Stimulated activated CD4-positive, alpha-beta T cell treated with anti-CD3 and anti-CD28 coated beads, Interleukin-2, amount 100 ng/mL, for 48 hours (primary cell): Measurements from ENCODE around the gene MST1.
A peak's percentile ranks its signal among the peaks of the same experiment; 100 is the strongest.
"Not testable (repeated sequence)": the region's sequence is repeated elsewhere in the genome, so short reads cannot be mapped to it uniquely, and the experiment has no call there.

Source experiments
- DNase-seq, 2 donors: peaks; one replicate each; pipeline ENCODE4 v3.0.0-alpha.2; 2020

The MST1 gene

GRCh38 chr3:49700453-49701128, 11.3 kb upstream of the MST1 start:
- no peak for DNase-seq

GRCh38 chr3:49700014-49700413, 10.7 kb upstream of the MST1 start:
- DNase-seq = no peak

GRCh38 chr3:49699281-49699979, 10.2 kb upstream of the MST1 start:
- DNase-seq = no peak

- not testable (repeated sequence) for DNase-seq
Measured at GRCh38 chr3:49695350-49696015, 6.2 kb upstream of the MST1 start.

- DNase-seq = not testable (repeated sequence)
Measured at GRCh38 chr3:49694409-49695070, 5.3 kb upstream of the MST1 start.

GRCh38 chr3:49691481-49691880, 2.2 kb upstream of the MST1 start:
- not testable (repeated sequence) for DNase-seq

- DNase-seq = not testable (repeated sequence)
Measured at GRCh38 chr3:49690856-49691255, 1.6 kb upstream of the MST1 start.

- not testable (repeated sequence) for DNase-seq
Measured at GRCh38 chr3:49689908-49690624, 792 bp upstream of the MST1 start.

GRCh38 chr3:49688338-49689045, 782 bp downstream of the MST1 start:
- DNase-seq = not testable (repeated sequence)

- DNase-seq = not testable (repeated sequence)
Measured at GRCh38 chr3:49687424-49687795, 1.9 kb downstream of the MST1 start.

GRCh38 chr3:49686769-49687423, 2.4 kb downstream of the MST1 start:
- peak; percentile 26 to 38 for DNase-seq

- DNase-seq = peak in 1 of 2 donors; percentile 24
Measured at GRCh38 chr3:49686346-49686745, 2.9 kb downstream of the MST1 start.

GRCh38 chr3:49685846-49686245, 3.4 kb downstream of the MST1 start:
- not testable (repeated sequence) for DNase-seq

- not testable (repeated sequence) for DNase-seq
Measured at GRCh38 chr3:49685103-49685502, 4.2 kb downstream of the MST1 start.

- not testable (repeated sequence) for DNase-seq
Measured at GRCh38 chr3:49684453-49684852, 4.8 kb downstream of the MST1 start.

- no peak for DNase-seq
Measured at GRCh38 chr3:49683162-49683561, 6.1 kb downstream of the MST1 start.

- DNase-seq = no peak
Measured at GRCh38 chr3:49681543-49681942, 7.7 kb downstream of the MST1 start.

- no peak for DNase-seq
Measured at GRCh38 chr3:49681232-49681522, 8.1 kb downstream of the MST1 start.

- no peak for DNase-seq
Measured at GRCh38 chr3:49680493-49681231, 8.6 kb downstream of the MST1 start.

- DNase-seq = no peak
Measured at GRCh38 chr3:49675912-49676311, 13.4 kb downstream of the MST1 start.

GRCh38 chr3:49674497-49674983, 14.7 kb downstream of the MST1 start:
- DNase-seq = no peak
